Rectal smooth muscle tissue (tissue), 1 donor: ENCODE results near the gene MARS1.
A peak's percentile ranks its signal among the peaks of the same experiment; 100 is the strongest.
"Not testable (repeated sequence)": the region's sequence is repeated elsewhere in the genome, so short reads cannot be mapped to it uniquely, and the experiment has no call there.

Experiments
- H3K27ac ChIP-seq: one replicate; pipeline ENCODE4 v1.7.0; 2013; ENCODE audit warnings: low read depth, low read length, inconsistent platforms
- H3K27me3 ChIP-seq: one replicate; pipeline ENCODE4 v1.7.0; 2013; ENCODE audit warnings: low read length; ENCODE audit not compliant: control insufficient read depth, insufficient read depth
- H3K36me3 ChIP-seq: one replicate; pipeline ENCODE4 v1.7.0; 2013; ENCODE audit warnings: low read length; ENCODE audit not compliant: control insufficient read depth, insufficient read depth
- H3K4me1 ChIP-seq: one replicate; pipeline ENCODE4 v1.7.0; 2013; ENCODE audit warnings: low read length; ENCODE audit not compliant: control insufficient read depth, insufficient read depth
- H3K4me3 ChIP-seq: one replicate; pipeline ENCODE4 v1.7.0; 2013; ENCODE audit warnings: low read length
- H3K9ac ChIP-seq: one replicate; pipeline ENCODE4 v1.7.0; 2013; ENCODE audit warnings: low read length

Gene MARS1

DNA sequence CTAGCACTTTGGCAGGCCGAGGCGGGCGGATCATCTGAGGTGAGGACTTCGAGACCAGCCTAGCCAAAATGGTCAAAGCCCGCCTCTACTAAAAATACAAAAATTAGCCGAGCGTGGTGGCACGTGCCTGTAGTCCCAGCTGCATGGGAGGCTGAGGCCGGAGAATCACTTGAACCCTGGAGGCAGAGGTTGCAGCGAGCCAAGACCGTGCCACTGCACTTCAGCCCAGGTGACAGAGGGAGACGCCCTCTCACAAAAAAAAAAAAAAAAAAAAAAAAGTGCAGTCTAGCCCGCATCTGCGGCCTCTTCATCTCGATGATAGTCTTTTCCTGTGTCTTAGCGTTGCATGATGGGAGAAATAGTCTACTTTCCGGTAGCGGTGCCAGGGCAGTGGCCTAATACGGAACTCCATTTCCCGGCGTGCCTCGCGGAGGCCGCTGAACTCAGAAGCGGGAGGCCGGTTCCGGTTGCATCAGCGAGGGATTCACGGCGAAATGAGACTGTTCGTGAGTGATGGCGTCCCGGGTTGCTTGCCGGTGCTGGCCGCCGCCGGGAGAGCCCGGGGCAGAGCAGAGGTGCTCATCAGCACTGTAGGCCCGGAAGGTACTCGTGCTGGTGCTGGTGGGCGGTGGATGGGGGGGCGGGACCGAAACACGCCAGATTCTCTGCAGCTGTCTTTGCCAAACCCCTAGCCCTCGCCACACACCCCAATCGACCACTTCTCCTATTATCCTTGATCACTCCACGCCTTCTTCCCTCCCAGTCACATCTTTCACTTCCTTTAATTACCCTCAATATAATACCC is at the start of gene MARS1:
MARS1 (plus strand) TSS at position 472 of the 805 bp plus-strand sequence; CDS start at position 495, 23 bp downstream.
- Histone ChIP-seq H3K36me3 (peaks cover 8% of the 10 kb centered on the region), H3K4me1 (peaks cover 4% of the 10 kb centered on the region), H3K4me3 (peak within 1 kb of the TSS; percentile 99), H3K27ac (peak within 1 kb of the TSS; percentile 78), H3K27me3 (no peaks in the 10 kb centered on the region), H3K9ac (peak within 1 kb of the TSS; percentile 97)

DNA sequence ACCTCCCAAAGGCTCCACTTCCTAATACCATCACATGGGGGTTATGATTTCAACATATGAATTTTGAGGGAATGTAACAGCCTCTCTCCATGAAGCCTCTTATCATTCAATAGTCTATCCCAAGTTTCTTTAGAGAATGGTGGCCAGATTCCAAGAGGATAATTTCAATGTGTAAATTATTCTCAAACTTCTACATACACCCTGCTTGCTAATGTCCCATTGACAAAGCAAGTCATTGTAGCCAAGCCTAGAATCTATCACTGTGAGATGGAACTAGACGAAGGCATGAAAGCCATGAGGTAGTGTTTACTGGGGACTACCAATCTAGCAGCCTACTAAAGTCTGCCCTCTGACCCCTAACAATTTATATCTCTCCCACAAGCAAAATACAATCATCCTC is 49.5 kb upstream of the MARS1 start:
- H3K27ac ChIP-seq: no peak overlapping the region
- H3K36me3 ChIP-seq: no peaks in the 10 kb centered on the region
- H3K4me1 ChIP-seq: no peaks in the 10 kb centered on the region
- H3K9ac ChIP-seq: no peak overlapping the region
- no peak overlapping the region for H3K4me3 ChIP-seq
- H3K27me3 ChIP-seq: no peaks in the 10 kb centered on the region

DNA sequence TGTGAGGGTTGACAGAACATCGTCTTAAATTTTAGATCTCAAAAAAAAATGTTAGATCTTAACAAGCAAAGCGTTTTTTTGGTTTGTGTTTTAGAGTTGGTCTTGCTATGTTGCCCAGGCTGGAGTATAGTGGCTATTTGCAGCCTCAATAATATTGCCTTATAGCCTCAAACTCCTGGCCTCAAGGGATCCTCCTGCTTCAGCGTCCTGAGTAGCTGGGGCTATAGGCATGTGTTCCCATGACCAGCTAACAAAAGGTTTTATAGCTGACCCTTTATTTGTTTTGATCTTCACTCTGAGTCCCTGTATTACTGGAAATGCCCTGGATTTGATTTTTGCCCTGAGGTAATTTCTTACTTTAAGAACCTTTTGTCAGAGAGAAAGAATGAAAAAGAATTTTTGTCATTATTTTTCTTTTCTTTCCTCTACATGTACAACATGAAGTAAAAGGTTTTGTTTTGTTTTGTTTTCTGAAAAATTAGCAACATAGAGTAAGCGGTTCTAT is 48.1 kb upstream of the MARS1 start:
- no peak overlapping the region for H3K27ac ChIP-seq
- H3K4me1 ChIP-seq: no peaks in the 10 kb centered on the region

DNA sequence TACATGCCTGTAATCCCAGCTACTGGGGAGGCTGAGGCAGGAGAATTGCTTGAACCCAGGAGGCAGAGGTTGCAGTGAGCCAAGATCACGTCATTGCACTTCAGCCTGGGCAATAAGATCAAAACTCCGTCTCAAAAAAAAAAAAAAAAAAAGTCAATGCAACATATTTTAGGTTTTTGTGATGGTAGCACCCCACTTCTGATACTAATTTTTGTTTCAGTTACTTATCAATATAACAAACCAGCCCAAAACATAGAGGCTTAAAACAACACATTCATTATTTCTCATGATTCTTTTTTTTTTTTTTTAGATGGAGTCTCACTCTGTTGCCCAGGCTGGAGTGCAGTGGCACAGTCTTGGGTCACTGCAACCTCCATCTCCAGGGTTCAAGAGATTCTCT is 46.5 kb upstream of the MARS1 start:
- not testable (repeated sequence) for H3K27ac ChIP-seq, H3K9ac ChIP-seq, H3K4me1 ChIP-seq, H3K36me3 ChIP-seq, H3K4me3 ChIP-seq, H3K27me3 ChIP-seq

More for the DNA sequence above, 48.1 kb upstream of the MARS1 start:
- Histone ChIP-seq H3K36me3 (no peaks in the 10 kb centered on the region), H3K27me3 (no peaks in the 10 kb centered on the region), H3K4me3 (no peak overlapping the region), H3K9ac (no peak overlapping the region)

DNA sequence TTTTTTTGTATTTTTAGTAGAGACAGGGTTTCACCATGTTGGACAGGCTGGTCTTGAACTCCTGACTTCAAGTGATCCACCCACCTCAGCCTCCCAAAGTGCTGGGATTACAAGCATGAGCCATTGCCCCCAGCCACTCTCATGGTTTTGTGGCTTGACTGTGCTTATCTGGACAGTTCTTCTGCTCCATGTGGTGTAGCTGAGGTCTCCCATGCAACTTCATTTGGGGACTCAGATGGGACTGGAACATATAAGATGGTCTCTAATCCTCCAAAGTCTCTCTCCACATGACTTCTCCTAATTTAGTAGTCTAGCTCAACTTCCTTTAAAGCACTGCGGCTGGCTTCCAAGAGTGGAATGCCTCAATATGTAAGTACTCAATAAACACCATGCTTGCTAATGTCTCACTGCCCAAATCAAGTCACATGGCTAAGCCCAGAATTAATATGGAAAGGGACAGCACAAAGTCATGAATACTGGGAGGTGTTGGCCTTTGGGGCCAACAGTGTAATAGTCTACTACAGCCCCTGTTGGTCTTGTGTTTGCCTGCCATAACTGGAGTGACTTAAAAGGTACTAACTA is 45.9 kb upstream of the MARS1 start:
- H3K4me1 ChIP-seq: no peaks in the 10 kb centered on the region
- H3K9ac ChIP-seq: no peak overlapping the region
- H3K27ac ChIP-seq: no peak overlapping the region
- H3K27me3 ChIP-seq: no peaks in the 10 kb centered on the region
- H3K36me3 ChIP-seq: no peaks in the 10 kb centered on the region
- H3K4me3 ChIP-seq: no peak overlapping the region

DNA sequence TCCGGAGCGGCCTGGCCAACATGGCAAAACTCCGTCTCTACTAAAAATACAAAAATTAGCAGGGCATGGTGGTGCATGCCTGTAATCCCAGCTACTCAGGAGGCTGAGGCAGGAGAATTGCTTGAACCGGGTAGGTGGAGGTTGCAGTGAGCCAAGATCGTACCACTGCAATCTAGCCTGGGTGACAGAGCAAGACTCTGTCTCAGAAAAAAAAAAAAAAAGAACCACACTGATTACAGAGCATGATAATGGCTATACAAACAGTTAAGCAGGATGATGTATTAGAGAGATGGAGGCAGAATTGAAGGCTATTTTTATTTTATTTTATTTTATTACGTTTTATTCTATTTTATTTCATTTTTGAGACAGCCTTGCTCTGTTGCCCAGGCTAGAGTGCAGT is 43.5 kb upstream of the MARS1 start:
- not testable (repeated sequence) for H3K27ac ChIP-seq, H3K4me3 ChIP-seq, H3K27me3 ChIP-seq, H3K9ac ChIP-seq, H3K36me3 ChIP-seq, H3K4me1 ChIP-seq

DNA sequence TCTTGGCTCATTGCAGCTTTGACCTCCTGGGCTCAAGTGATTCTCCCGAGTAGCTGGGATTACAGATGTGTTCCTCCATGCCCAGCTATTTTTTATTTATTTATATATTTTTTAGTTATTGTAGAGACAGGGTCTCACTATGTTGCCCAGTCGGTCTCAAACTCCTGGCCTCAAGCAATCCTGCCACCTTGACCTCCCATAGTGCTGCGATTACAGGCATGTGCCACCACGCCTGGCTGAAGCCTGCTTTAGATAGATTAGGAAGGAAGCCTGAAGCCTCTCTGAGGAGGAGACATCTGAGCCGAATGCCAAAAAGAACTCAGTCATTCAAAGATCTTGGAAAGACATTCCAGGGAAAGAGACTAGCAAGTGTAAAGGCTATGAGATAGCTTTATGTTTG is 43.1 kb upstream of the MARS1 start:
- no peak overlapping the region for H3K27ac ChIP-seq
- H3K9ac ChIP-seq: no peak overlapping the region
- H3K36me3 ChIP-seq: no peaks in the 10 kb centered on the region
- H3K4me1 ChIP-seq: no peaks in the 10 kb centered on the region
- H3K27me3 ChIP-seq: no peaks in the 10 kb centered on the region
- no peak overlapping the region for H3K4me3 ChIP-seq

DNA sequence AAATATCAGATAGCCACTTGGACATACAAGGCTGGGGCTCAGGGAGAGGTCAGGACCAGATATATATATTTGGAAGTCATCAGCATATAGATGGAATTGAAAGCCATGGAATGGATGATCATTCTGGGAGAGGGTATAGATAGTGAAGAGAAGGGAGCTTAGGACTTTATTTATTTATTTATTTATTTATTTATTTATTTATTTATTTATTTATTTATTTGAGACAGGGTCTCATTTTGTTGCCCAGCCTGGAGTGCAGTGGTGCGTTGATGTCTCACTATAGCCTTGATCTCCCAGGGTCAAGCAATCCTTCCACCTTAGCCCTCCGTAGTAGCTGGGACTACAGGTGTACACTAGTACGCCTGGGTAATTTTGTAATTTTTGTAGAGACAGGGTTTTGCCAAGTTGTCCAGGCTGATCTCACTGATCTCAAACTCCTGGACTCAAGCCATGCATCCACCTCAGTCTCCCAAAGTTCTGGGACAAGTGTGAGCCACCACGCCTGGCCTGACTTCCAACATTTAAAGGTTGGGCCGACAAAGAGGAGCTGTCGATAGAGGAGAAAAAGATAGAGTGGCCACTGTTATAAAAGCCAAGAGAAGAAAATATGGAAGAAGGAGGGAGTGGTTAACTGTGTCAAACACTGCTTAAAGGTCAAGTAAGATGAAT is 41.4 kb upstream of the MARS1 start:
- Histone ChIP-seq H3K9ac (no peak overlapping the region), H3K36me3 (no peaks in the 10 kb centered on the region), H3K4me1 (no peaks in the 10 kb centered on the region), H3K27me3 (no peaks in the 10 kb centered on the region), H3K27ac (no peak overlapping the region), H3K4me3 (no peak overlapping the region)

DNA sequence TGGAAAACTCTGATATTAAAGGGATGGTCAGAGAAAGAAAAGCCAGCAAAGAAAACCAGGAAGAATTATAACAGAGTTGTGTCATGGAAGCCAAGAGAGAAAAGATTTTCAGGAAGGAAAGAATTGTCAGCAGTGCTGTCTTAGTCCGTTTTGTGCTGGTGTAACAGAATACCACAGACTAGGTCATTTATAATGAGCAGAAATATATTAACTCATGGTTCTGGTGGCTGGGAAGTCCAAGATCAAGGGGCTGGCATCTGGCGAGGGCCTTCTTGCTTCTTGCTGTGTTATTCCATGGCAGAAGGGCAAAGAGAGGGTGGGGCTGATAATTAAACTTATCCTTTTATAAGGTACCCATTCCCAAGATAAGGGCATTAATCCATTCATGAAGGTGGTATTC is 39.2 kb upstream of the MARS1 start:
- Histone ChIP-seq H3K36me3 (no peaks in the 10 kb centered on the region), H3K4me1 (no peaks in the 10 kb centered on the region), H3K4me3 (no peak overlapping the region), H3K27me3 (no peaks in the 10 kb centered on the region), H3K9ac (no peak overlapping the region), H3K27ac (no peak overlapping the region)

DNA sequence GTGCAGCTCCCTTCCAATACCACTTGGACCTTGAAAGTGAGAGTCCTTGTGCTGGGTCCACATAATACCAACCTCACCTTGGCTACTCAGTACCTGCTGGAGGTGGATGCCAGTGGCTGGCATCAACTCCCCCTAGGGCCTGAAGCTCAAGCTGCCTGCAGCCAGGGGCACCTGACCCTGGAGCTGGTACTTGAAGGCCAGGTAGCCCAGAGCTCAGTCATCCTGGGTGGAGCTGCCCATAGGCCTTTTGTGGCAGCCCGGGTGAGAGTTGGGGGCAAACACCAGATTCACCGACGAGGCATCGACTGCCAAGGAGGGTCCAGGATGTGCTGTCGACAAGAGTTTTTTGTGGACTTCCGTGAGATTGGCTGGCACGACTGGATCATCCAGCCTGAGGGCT is 38.5 kb upstream of the MARS1 start:
- Histone ChIP-seq H3K27ac (no peak overlapping the region), H3K36me3 (no peaks in the 10 kb centered on the region), H3K9ac (no peak overlapping the region), H3K4me3 (no peak overlapping the region), H3K4me1 (no peaks in the 10 kb centered on the region), H3K27me3 (no peaks in the 10 kb centered on the region)

DNA sequence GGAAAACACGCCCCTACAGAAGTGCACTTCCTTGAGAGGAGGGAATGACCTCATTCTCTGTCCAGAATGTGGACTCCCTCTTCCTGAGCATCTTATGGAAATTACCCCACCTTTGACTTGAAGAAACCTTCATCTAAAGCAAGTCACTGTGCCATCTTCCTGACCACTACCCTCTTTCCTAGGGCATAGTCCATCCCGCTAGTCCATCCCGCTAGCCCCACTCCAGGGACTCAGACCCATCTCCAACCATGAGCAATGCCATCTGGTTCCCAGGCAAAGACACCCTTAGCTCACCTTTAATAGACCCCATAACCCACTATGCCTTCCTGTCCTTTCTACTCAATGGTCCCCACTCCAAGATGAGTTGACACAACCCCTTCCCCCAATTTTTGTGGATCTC is 37.8 kb upstream of the MARS1 start:
- H3K27ac ChIP-seq: no peak overlapping the region
- H3K4me3 ChIP-seq: no peak overlapping the region
- H3K36me3 ChIP-seq: no peaks in the 10 kb centered on the region
- no peak overlapping the region for H3K9ac ChIP-seq
- no peaks in the 10 kb centered on the region for H3K4me1 ChIP-seq
- H3K27me3 ChIP-seq: no peaks in the 10 kb centered on the region

DNA sequence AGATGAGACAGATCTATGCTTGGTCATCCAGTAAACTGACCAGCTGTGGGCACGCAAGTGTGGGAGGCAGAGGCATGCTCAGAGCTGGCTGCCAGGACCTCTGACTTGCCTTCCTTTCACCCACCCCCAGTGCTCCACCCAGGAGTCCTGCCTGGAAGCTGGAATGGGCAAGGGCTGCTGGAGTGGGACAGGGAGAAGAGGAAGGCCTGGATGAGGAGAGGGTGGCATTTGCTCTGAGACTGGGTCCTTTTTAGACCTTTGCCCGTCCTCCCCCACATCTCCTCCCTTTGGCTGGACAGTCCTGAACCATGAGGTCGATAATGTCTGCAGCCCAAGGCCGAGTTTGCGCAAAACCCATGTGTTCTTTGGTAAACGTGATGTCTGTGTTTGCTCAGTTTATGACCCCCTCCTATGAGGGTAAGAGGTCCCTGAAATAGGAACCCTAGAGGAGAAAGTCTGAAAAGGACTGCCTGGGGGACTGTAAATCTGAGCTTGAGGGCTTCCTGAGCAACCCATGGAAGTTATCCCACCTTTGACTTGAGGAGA is 36.6 kb upstream of the MARS1 start:
- no peaks in the 10 kb centered on the region for H3K27me3 ChIP-seq
- no peak overlapping the region for H3K4me3 ChIP-seq
- no peaks in the 10 kb centered on the region for H3K4me1 ChIP-seq
- H3K36me3 ChIP-seq: no peaks in the 10 kb centered on the region
- H3K27ac ChIP-seq: no peak overlapping the region
- no peak overlapping the region for H3K9ac ChIP-seq
